K562 (cell line): ENCODE results near the gene PLA2G4D.

Experiments used
- CBX1 ChIP-seq: sonication (generic); IDR thresholded peaks from 2 replicates; pipeline ENCODE4 v1.6.1; 2016; ENCODE audit warnings: antibody characterized with exemption, low read depth, mild to moderate bottlenecking
- CC2D1A ChIP-seq: fragments of 450-650 bp; IDR thresholded peaks from 2 replicates; pipeline ENCODE4 v1.6.1; 2017; ENCODE audit warnings: mild to moderate bottlenecking
- CREM ChIP-seq: IDR thresholded peaks from 2 replicates; pipeline ENCODE4 v1.6.1; 2014; ENCODE audit warnings: antibody characterized with exemption, low read depth
- CTBP1 ChIP-seq: fragments of 450-650 bp; IDR thresholded peaks from 2 replicates; pipeline ENCODE4 v1.6.1; 2016; ENCODE audit warnings: borderline replicate concordance
- EP300 ChIP-seq: IDR thresholded peaks from 2 replicates; pipeline ENCODE4 v1.6.1; 2012; ENCODE audit warnings: low read length, improper control_type of control experiment
- FOXK1 ChIP-seq: sonication (generic); formaldehyde crosslinking; IDR thresholded peaks from 2 replicates; pipeline ENCODE4 v1.8.0; 2022; ENCODE audit warnings: missing genetic modification reagents, mild to moderate bottlenecking, borderline replicate concordance
- FOXM1 ChIP-seq, 2 experiments: fragments of 450-650 bp in 1 of 2; sonication (generic) in 1 of 2; formaldehyde crosslinking in 1 of 2; IDR thresholded peaks; 2 replicates each; pipeline versions ENCODE4 v1.6.1 to v1.9.0; 2017 to 2022; ENCODE audit warnings: low read depth in 2 of 2, mild to moderate bottlenecking in 2 of 2, missing genetic modification reagents in 1 of 2, moderate library complexity in 1 of 2
- GABPA ChIP-seq: fragments of 200-800 bp; sonication (Bioruptor generic); conservative IDR thresholded peaks from 2 replicates; pipeline ENCODE4 v1.6.1; 2016; ENCODE audit warnings: low read depth, missing genetic modification characterization, missing compliant biosample characterization
- HCFC1 ChIP-seq: IDR thresholded peaks from 2 replicates; pipeline ENCODE4 v1.6.1; 2012; ENCODE audit warnings: low read depth, low read length, improper control_type of control experiment
- NBN ChIP-seq: fragments of 450-650 bp; IDR thresholded peaks from 2 replicates; pipeline ENCODE4 v1.6.1; 2016; ENCODE audit warnings: low read depth, mild to moderate bottlenecking
- POLR3A ChIP-seq: IDR thresholded peaks from 2 replicates; pipeline ENCODE4 v1.6.1; 2011; ENCODE audit warnings: borderline replicate concordance, mild to moderate bottlenecking, moderate library complexity; ENCODE audit not compliant: insufficient read length, insufficient read depth; ENCODE audit errors: extremely low read depth
- RNF2 ChIP-seq: sonication (generic); IDR thresholded peaks from 2 replicates; pipeline ENCODE4 v1.6.1; 2016
- ZNF79 ChIP-seq: fragments of 250-450 bp; sonication (Bioruptor Pico); IDR thresholded peaks from 2 replicates; pipeline ENCODE4 v1.4.0; 2020; ENCODE audit warnings: low read depth, mild to moderate bottlenecking, moderate library complexity
- TF ChIP-seq, protein P1 (sequence below): sonication (generic); formaldehyde crosslinking; IDR thresholded peaks from 2 replicates; pipeline ENCODE4 v1.8.0; 2022; ENCODE audit warnings: mild to moderate bottlenecking, missing genetic modification reagents

DNA sequence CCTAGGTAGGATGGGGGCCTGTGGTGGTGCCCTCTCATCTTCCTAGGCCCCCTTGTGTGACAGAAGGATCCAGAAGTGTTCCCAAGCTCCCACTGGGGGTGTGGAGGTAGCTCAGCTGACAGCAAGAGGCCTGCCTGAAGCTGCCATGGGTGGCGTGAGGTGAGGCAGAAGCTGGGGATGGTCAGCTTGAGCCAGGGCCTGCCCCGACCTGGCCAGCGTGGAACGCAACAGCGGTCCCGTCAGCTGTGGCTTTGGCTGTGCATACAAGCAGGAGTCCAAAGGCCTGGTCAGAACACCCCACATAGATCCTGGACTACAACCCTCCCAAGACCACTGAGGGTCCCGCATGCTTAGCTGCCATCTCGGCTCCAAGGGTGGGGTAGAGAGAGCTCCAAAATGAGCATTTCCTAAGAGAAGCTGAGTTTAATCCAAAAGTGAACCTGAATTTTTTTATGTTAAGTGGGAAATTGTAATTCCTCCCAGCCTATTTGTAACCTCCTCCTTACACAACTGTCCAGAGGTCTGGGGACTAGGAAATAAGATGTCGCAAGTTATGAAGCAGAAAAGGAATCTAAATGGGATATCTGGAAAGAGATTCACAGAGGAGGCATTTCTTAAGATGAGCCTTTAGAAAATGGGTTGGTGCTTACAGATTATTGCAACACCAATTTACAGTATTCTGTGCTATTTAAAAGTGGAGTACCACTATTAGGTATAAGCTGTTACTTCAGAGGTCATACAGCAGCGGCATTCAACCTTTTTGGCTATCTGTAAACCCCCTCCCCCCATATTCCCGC, 9.9 kb upstream of the PLA2G4D start:
- TF ChIP-seq FOXM1 (IDR thresholded peaks at IDR 0.05; ENCODE audit: low read depth) (no peak), FOXM1 (CRISPR knock-in tag; IDR thresholded peaks at IDR 0.05; ENCODE audit: low read depth) (no peak), POLR3A (no peak), FOXK1 (CRISPR knock-in tag) (no peak), CC2D1A (no peak), NBN (no peak), ZNF79 (no peak), RNF2 (no peak), HCFC1 (no peak), CBX1 (no peak), CREM (no peak), EP300 (no peak), CTBP1 (no peak), GABPA (tag) (no peak)
- TF ChIP-seq, protein P1, sequence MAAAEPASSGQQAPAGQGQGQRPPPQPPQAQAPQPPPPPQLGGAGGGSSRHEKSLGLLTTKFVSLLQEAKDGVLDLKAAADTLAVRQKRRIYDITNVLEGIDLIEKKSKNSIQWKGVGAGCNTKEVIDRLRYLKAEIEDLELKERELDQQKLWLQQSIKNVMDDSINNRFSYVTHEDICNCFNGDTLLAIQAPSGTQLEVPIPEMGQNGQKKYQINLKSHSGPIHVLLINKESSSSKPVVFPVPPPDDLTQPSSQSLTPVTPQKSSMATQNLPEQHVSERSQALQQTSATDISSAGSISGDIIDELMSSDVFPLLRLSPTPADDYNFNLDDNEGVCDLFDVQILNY: no peak
